SK-N-MC (cell line): ENCODE measurements around the gene DPP10.

ENCODE experiments used
- EZH2 ChIP-seq: fragments of 200-600 bp; sonication (generic); IDR thresholded peaks from one replicate; pipeline ENCODE4 v1.6.1; 2017; ENCODE audit warnings: antibody characterized with exemption
- FOXP2 ChIP-seq: optimal IDR thresholded peaks from 2 replicates; pipeline ENCODE3; 2011; ENCODE audit warnings: mild to moderate bottlenecking, moderate library complexity; ENCODE audit not compliant: insufficient read depth; ENCODE audit errors: extremely low read length, control extremely low read depth
- POLR2AphosphoS5 ChIP-seq: IDR thresholded peaks from 2 replicates; pipeline ENCODE4 v1.6.1; 2012; ENCODE audit warnings: mild to moderate bottlenecking, low read depth, low read length, borderline replicate concordance

- TF ChIP-seq EZH2 (no peak), POLR2AphosphoS5 (no peak), FOXP2 (no peak)
Measured at GRCh38 chr2:115635430-115635829, 1193.0 kb downstream of the DPP10 start.
